HG02852 (cell line): ENCODE measurements around the gene KDM8.
"Not testable (repeated sequence)": the region's sequence is repeated elsewhere in the genome, so short reads cannot be mapped to it uniquely, and the experiment has no call there.

Experiments used
- ATAC-seq: cut with Tn5 transposase; IDR thresholded peaks from one replicate; pipeline ENCODE4 v1.9.1; 2021; ENCODE audit warnings: mild to moderate bottlenecking, moderate library complexity; ENCODE audit not compliant: unreplicated experiment

The KDM8 gene

GRCh38 chr16:27190316-27190871 lies 12.9 kb upstream of the KDM8 start:
- ATAC-seq = no peak

GRCh38 chr16:27191352-27191924 lies 11.9 kb upstream of the KDM8 start:
- ATAC-seq = no peak

GRCh38 chr16:27193300-27193990 lies 9.9 kb upstream of the KDM8 start:
- no peak for ATAC-seq

- no peak for ATAC-seq
Measured at GRCh38 chr16:27195076-27195741, 8.1 kb upstream of the KDM8 start.

- no peak for ATAC-seq
Measured at GRCh38 chr16:27195941-27196595, 7.3 kb upstream of the KDM8 start.

- no peak for ATAC-seq
Measured at GRCh38 chr16:27197004-27197403, 6.3 kb upstream of the KDM8 start.

GRCh38 chr16:27198451-27199234 lies 4.7 kb upstream of the KDM8 start:
- no peak for ATAC-seq

- no peak for ATAC-seq
Measured at GRCh38 chr16:27199235-27199586, 4.1 kb upstream of the KDM8 start.

GRCh38 chr16:27199736-27200135 lies 3.6 kb upstream of the KDM8 start:
- no peak for ATAC-seq

GRCh38 chr16:27200914-27201313 lies 2.4 kb upstream of the KDM8 start:
- ATAC-seq = not testable (repeated sequence)

GRCh38 chr16:27202923-27203506 lies 311 bp upstream of the KDM8 start:
- ATAC-seq = peak; percentile 58

- ATAC-seq = no peak
Measured at GRCh38 chr16:27204312-27204915, 1.1 kb downstream of the KDM8 start.

- no peak for ATAC-seq
Measured at GRCh38 chr16:27205423-27206065, 2.2 kb downstream of the KDM8 start.

GRCh38 chr16:27207121-27207520 lies 3.8 kb downstream of the KDM8 start:
- not testable (repeated sequence) for ATAC-seq

- no peak for ATAC-seq
Measured at GRCh38 chr16:27208081-27208680, 4.9 kb downstream of the KDM8 start.

- ATAC-seq = no peak
Measured at GRCh38 chr16:27208796-27209195, 5.5 kb downstream of the KDM8 start.

GRCh38 chr16:27209591-27209990 lies 6.3 kb downstream of the KDM8 start:
- ATAC-seq = no peak

- ATAC-seq = no peak
Measured at GRCh38 chr16:27210174-27210573, 6.8 kb downstream of the KDM8 start.

GRCh38 chr16:27211026-27211425 lies 7.7 kb downstream of the KDM8 start:
- no peak for ATAC-seq
